HG03432 (cell line): ENCODE measurements around the gene PAX7.
"Not testable (repeated sequence)": the region's sequence is repeated elsewhere in the genome, so short reads cannot be mapped to it uniquely, and the experiment has no call there.

Experiments
- ATAC-seq: cut with Tn5 transposase; IDR thresholded peaks from one replicate; pipeline ENCODE4 v1.9.1; 2021; ENCODE audit warnings: mild to moderate bottlenecking, moderate library complexity; ENCODE audit not compliant: unreplicated experiment

Gene PAX7

DNA sequence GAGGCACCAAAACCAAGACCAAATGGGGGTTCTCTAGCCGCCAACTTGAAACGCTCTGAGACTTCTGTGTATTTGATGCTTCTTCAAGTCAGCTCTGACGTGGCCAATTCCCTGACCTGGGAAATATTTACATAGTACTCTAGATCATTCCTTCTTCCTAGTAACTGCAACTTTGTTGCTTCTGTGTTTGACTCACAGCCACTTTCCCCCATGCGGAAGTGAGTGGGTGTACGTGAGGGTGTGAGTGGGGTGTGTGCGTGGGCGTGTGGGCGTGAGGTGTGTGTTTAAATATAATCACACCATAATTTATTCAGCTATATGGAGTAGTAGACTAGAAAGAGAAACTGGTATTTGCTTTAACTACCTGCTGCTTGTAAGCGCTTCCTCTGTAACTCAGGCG, 117.8 kb downstream of the PAX7 start:
- ATAC-seq: no peak

DNA sequence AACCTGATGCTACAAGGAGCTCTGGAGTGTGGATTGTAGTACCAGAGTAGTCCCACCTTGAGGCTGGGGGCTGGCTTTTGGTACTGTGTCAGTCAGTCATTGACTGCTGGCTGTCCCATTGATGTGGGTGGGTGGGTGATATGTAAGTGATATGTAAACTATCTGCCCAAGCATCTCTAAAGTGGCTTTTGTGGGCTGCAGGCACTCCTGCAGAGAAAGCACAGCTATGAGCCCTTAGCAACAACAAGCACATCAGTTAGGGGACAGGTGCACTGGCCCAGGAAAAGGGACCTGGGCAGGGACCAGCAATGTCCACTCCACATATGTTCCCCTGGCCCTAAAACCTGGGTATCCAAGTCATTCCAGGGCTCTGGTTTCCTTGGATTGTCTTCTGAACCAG, 118.9 kb downstream of the PAX7 start:
- no peak for ATAC-seq

DNA sequence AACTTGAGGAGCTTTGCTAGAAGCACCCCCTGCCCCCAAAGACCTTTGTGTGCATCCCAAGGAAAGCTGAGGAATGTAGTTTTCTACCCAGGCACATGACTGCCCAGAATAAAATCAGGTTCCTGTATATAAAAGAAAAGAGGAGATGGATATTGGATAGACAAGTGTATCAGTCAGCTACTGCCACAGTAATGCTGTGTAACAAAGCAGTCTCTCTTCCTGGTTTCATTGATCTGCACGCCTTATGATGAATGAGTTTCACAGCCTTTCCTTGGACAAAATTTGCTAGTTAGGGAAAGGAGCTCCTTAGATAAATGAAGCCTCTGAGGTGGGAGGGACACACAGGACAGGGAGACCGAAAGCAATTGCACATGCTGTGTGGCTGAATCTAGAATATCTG, 120.0 kb downstream of the PAX7 start:
- no peak for ATAC-seq

DNA sequence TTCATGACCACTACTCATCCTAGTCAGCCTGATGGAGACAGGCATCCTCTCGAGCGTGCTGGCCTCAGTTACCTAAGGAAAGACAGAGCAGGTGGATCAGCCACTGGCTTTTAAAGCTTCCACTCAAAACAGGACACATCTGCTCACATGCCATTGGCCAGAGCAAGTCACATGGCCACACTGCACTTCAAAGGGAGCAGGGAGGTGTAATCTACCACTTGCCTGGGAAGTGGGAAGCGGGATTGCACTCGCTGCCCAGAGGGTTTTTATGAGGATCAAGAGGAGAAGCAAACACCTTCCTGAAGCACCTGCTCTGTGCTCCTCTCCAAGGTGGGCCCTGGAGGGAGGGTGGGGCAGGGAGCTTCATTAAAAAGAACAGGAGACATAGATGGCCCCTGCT, 120.8 kb downstream of the PAX7 start:
- no peak for ATAC-seq

DNA sequence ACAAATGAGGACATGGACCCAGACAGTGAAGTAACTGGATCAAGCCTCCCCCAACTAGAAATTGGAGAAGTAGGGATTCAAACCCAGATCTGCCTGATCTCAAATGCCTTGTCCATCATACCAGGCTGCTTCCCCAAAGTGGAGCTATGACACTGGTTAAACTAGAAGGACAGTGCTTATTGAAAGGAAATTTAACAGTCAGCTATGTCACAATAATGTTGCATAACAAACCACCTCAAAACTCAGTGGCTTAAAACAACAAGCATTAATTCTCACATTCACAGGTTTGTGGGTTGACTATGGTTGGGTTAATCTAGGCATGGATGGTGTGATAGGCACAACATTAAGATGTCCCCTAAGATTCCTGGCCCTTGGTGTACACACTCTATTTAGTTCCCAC, 121.8 kb downstream of the PAX7 start:
- ATAC-seq: no peak

DNA sequence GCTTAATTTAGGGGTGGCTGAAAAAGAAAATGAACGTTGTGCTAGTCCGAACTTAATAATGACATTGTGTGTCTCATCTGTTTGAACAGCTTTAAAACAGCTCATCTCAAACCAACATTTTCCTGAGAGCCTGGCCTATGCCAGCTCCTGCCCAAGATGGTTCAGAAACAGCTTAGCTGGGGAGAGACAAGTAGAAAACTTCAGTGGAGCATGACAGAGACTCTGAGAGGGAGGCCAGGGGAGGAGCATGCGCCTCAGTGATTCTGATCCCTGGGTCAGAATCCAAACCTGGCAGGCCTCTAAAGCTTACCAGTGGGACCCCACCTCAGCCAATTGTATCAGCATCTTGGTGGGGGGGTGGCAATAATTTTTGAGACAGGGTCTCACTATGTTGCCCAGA, 129.5 kb downstream of the PAX7 start:
- ATAC-seq: no peak

DNA sequence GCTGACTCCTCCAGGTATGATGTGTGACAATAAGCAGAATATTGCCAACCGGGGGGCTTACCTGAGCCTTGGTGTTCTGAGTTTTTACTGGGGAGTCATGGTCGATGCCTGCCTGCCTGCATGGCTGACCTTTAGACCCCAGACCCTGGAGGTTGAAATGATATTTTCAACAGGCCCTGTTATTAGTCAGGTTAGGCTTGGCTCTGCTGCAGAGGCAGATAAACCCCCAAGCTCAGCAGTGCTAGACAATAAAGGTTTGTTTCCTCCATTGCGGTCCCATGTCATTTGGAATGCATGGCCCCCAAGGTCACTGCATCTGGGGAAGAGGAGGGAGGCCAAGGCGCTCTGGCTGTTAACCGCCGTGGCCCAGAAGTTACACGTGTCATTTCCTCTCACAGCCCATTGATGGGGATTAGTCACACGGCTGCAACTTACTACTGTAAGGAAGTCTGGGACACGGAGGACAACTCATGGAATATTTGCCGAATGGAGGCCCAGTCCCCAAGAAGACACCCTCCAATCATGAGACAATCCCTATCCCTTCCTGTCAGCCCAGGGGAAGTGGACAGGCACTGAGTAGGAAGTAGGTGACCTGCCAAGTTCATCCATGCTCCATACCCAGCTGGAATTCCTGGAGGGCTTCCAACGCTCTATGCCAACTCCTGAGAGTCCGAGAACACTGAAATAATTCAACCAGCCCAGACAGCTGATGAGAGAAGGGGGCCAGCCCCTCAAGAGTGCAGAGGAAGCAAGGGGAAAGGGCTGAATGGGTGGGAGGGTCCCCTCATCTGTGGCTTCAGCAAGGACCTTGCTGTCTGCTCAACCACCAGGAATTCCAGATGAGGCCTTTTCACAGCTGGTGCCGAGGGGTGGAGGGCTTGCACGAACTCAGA, 131.5 kb downstream of the PAX7 start:
- no peak for ATAC-seq

DNA sequence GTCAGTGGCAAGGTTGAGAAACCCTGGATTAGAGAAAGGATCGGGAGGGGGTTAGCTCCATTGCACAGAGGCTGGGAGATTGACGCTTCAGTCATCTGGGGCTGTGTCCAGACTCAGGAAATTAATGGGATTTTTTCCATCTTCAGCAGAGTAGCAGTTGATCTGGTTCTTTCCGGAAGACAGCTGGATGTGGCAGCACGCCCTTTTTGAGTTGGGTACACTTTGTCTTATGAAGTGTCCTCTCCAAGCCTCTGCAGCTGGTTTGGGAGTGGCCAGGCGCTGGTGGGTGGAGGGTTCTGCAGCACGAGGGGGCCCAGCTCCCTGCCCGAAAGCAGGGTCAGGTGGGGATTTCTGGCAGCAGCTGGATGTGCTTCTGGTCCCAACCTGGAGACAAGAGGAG, 133.7 kb downstream of the PAX7 start:
- no peak for ATAC-seq

DNA sequence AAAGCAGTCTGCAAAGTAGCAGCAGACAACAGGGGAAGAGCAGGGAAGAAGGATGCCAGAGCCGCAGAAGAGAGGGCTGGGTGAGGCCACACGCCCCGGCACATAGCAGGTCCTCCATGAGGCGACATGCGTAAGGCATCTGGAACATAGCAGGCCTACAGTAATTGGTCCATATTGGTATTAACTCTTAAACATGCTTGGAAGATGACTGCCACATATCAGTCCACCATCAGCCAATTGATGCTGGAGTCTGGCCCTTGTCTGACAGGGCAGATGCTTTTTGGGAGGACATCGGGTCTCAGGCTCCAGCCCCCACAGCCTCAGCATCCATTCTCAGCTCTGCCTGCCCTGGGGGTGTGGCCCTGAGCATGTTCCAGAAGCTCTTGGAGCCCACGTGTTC, 135.1 kb downstream of the PAX7 start:
- no peak for ATAC-seq

DNA sequence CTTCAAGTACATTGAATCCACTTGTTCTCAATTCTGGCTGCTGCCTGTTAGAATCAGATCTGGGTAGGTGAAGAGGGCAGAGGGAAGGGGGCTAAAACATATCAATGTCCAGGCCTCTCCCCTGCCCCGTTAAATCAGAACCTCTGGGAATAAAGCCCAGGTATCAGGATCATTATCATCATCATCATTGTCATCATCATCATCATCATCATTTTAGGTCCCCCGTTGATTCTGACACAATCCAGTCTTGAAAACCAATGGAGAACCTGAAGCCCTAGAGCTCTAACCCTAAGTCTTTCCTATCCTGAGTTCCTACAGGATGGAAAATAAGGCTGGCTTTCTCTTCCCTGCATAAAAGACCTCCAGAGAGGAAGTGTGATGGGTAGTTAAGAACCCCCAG, 135.7 kb downstream of the PAX7 start:
- ATAC-seq: no peak

DNA sequence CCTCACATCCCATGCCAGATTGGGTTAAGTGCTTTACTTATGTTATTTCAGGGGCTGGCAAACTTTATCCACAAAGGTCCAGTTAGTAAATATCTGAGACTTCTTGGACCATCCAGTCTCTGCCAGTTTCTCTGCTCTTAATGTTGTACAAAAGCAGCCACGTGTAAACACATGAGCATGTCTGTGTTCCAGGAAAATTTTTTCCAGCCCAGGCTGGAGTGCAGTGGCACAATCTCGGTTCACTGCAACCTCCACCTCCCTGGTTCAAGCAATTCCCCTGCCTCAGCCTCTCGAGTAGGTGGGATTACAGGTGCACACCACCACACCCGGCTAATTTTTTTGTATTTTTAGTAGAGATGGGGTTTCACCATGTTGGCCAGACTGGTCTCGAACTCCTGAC, 136.9 kb downstream of the PAX7 start:
- ATAC-seq: not testable (repeated sequence)

DNA sequence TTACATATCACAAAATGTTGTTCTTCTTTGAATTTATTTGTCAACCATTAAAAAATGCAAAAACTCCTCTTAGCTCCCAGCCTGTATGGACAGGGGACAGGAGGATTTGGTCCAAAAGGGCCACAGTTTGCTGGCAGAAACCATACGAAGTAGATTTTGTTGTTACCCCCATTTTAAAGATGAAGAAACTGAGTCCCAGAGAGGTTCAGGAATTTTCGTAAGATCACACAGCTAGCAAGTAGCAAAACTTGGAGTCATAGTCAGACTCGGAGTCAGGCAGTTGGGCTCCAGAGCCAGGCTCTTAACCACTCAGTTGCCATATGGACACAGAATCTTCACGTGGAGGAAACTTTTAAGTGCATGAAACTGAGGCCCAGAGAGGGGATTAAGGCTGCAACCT, 137.4 kb downstream of the PAX7 start:
- ATAC-seq: no peak

DNA sequence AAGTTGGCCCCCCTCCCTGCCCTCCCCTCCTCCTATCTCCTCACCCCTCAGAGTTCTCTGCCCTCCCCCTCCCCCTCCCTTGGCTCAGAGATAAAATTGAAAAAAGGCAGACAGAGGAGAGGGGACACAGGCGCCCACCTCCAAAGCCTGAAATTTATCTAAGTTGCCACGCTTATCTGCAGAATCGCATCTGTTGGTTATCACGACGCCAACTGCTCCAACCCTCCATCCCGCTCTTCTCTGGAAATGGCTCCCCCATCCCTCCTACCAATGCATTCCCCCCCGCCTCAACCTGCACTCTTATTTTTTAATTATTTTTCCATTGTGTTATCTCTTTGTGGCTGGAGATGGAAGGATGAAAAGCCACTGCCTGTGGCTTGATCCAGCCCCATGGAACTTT, 138.5 kb downstream of the PAX7 start:
- no peak for ATAC-seq

DNA sequence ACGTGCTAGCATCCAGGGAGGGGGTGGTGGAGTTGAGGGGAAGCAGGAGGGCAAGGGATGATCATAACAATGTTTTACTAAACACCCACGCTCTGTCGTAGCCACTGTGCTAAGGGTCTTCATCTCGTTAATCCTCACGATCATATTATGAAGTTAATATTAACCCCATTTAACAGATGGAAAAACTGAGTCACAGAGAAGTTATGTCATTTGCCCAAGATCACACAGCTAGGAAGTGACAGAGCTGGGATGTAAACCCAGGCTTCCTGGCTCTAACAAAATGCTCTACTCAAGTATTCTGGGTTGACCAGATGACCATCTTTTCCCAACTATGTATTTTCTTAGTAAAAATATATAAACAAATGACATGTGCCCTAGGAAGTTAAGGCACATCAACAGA, 140.2 kb downstream of the PAX7 start:
- no peak for ATAC-seq

DNA sequence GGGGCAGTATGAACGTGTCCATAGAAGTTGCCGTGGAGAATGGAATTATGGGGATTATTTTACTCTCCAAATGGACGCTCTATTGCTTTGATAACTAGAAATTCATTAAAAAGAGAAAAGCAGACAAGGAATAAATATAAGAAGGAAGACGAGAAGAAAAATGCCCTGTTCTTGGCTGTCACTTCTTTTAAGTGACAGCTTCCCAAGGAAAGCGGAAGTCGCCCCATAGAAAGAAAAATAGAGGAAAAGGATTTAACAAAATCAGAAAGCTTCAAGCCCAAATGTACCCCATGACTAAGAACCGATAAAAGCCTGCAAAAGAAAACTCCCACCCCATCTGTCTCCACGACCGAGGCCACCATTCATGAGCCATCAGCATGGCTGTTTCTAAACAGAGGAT, 143.1 kb downstream of the PAX7 start:
- ATAC-seq: no peak

DNA sequence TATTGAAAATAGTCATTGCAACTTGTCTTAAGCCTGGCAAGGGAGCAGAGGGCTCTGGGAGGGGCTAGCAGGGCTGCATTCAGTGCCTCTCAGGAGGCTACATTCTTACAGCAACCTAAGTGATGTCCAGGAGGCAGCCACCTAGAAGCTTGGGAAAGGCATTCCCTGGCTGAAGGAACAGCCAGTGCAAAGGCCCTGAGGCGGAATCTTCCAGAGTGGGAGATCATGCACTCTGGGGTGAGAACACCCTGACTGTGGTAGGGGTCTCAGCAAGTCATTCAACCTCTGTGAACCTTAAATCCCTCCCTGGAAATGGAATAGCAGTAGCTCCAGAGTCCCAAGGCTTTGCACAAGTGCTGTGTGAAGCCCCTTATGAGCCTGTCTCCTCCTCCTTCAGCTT, 144.7 kb downstream of the PAX7 start:
- ATAC-seq: no peak

DNA sequence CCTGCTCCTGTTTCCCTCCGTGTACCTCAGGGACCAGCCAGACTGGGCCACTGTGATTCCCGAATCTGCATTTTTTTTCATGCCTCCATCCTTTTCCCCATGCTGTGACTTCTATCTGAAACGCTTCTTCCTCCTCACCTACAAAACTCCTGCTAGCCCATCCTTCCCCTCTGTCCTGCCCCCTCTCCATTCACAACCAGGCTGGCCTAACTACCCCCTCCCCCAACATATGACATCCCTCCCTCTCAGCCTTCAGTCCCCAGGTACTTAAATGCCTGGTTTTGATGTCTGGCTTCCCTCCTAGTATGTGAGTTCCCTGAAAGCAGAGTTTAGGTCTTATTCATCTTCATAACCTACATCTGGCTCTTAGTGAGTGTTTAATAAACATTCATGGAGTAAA, 146.1 kb downstream of the PAX7 start:
- ATAC-seq: no peak

DNA sequence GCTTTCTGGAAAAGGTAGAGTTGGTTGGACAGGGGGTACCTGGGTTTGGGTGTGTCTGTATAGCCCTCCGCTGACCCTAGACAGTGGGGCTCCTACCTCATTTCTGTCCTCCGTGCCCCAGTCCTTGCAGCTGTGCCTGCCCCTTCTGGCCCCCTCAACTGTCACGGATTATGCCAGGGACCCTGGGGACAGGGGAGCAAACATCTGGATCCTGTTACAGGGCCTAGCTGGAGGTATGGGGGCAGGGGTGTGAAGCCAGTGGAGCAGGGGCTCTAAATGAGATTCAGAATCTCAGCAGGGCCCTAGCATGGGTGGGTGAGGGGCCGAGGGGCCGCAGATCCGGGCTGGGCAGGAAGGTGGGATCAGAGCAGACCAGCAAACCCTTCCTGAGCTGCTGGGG, 147.8 kb downstream of the PAX7 start:
- no peak for ATAC-seq

DNA sequence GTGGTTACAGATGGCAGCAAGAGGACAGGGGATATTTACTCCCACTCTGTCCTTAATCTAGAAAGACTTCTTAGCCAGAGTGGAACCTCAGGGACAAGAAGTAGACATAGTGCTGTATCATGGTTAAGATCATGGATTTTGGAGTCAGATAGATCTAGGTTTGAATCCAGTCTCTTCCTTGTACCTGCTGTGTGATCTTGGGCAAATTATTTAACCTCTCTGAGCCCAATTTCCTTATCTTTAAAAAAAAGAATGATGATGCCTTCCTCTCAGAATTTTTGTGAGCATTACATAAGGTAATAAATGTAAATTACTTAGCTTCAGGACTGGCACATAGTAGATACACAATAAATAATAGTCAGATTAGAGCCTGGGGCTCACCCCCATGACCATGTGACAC, 150.4 kb downstream of the PAX7 start:
- ATAC-seq: no peak

DNA sequence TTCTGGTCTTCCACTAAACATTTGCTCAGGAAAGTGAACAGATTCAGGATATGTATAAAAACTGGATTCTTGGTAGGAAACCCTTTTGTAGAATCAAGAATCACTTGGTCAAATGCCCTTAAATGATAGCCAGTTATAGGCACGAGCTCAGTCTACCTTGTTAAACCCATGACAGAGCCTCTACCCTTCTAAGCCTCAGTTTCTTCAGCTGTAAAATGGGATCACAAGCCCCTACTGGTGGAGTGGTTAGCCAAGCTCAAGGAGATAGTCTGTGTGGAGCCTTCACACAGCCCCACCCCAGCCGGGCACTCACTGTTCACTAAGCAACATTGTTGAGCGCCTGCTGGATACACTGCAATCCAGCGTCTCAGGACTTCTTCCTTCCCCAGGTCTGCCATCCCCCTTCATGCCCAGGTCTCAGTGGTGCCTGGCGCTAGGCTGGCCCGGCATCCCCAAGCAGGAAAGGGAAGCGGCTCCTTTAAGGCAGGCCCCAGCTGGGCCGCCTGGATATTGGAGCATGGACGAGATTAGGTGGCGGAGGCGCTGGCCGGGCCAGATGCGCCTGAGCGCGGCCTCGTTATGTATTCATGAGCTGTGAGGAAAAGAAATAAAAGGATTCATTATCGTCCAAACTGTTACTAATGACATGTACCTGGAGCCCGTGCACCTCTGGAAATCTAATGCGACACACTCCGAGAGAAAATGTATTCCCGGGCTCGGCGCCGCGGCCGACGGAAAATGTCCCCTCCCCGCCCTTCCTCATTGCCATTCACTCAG, 153.2 kb downstream of the PAX7 start:
- no peak for ATAC-seq

DNA sequence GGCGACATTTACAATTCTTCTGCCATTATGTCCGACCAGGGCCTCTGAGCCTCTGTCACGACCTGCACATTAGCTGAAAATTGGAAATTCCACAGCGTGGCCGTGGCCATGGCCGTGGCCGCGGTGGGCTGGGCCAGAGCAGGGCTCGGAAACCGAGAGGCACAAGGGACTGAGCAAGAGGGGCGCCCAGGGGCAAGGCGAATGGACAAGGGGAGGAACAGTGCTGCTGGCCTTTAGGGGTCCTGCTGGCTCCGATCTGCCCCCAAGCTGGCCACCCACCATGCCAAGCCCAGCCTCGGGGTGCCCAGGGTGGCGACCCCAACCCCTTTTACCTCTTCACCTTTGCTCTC, 153.8 kb downstream of the PAX7 start:
- no peak for ATAC-seq

DNA sequence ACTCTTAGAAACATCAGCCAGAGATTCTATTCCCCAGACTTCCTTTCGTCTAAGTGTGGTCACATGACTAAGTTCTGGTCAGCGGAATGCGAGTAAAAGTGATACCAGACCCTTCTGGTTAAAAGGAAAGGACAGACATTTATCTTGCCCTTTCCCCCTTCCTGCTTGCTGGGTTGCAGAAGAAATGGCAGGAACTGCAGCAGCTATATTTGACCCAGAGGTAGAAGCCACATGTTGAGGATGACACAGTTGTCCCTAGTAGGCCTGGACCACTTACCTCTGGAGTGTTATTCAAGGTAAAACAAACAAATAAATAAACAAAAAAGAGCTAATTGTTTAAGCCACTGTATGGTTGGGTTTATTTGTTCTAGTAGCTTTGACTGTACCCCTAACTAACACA, 155.5 kb downstream of the PAX7 start:
- no peak for ATAC-seq
